ENCODE data around the gene ERC1. TPM values are rescaled to one million over a fixed set of nuclear protein-coding genes. Genes with fewer than 3 reads are reported as not detected.

The ERC1 gene
- total RNA-seq, 1 experiment from 2014 or later: 40.4 TPM

GRCh38 chr12:1307796-1308195 lies 316.8 kb downstream of the ERC1 start:
- ATAC-seq (no peak), DNase-seq (ENCODE audit: low read depth, low spot score) (no peak)
- Histone ChIP-seq H3K36me3 (ENCODE audit: control insufficient read depth, insufficient read depth, low read length) (no peaks in the 10 kb centered on the region), H3K4me3 (ENCODE audit: low read depth in 2 of 2, low read length in 2 of 2) (no peak overlapping the region), H3K27ac (ENCODE audit: low read length) (no peak overlapping the region), H3K9me3 (ENCODE audit: control insufficient read depth, insufficient read depth, low read depth, low read length) (no peaks in the 10 kb centered on the region), H3K27me3 (ENCODE audit: control insufficient read depth, insufficient read depth, low read length) (no peaks in the 10 kb centered on the region), H3K4me1 (ENCODE audit: control insufficient read depth, insufficient read depth, low read length) (peaks cover 2% of the 10 kb centered on the region; the same call in 1 of the 2 replicates)
- BruUV-seq (replicated peaks): no TSS peak
- intact Hi-C loops (cut with micrococcal nuclease; ENCODE audit: unreplicated experiment): no loop called here
- TF ChIP-seq SIN3A (IDR thresholded peaks at IDR 0.05; ENCODE audit: borderline replicate concordance, insufficient read depth, low read depth, low read length): no peak
- no peak for TF ChIP-seq TCF7L2 (IDR thresholded peaks at IDR 0.05; ENCODE audit: low read depth, low read length)
- TF ChIP-seq, protein P1, sequence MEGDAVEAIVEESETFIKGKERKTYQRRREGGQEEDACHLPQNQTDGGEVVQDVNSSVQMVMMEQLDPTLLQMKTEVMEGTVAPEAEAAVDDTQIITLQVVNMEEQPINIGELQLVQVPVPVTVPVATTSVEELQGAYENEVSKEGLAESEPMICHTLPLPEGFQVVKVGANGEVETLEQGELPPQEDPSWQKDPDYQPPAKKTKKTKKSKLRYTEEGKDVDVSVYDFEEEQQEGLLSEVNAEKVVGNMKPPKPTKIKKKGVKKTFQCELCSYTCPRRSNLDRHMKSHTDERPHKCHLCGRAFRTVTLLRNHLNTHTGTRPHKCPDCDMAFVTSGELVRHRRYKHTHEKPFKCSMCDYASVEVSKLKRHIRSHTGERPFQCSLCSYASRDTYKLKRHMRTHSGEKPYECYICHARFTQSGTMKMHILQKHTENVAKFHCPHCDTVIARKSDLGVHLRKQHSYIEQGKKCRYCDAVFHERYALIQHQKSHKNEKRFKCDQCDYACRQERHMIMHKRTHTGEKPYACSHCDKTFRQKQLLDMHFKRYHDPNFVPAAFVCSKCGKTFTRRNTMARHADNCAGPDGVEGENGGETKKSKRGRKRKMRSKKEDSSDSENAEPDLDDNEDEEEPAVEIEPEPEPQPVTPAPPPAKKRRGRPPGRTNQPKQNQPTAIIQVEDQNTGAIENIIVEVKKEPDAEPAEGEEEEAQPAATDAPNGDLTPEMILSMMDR (IDR thresholded peaks at IDR 0.05): no peak
- TF ChIP-seq POLR2AphosphoS5 (IDR thresholded peaks at IDR 0.05; ENCODE audit: low read depth, low read length): no peak
- no peak for TF ChIP-seq REST (IDR thresholded peaks at IDR 0.05; ENCODE audit: insufficient read depth in 1 of 2, low read depth in 2 of 2, low read length in 1 of 2)
- CTCF ChIA-PET: no interaction called here
- in situ Hi-C loops (cut with HindIII; ENCODE audit: low pct_unique_long_range_greater_than_20kb, low sequenced_read_pairs): no loop called here
- POLR2A ChIA-PET: no interaction called here

- H3K4me1 ChIP-seq (ENCODE audit: control insufficient read depth, insufficient read depth, low read length): peaks cover 2% of the 10 kb centered on the region; the same call in 1 of the 2 replicates
- in situ Hi-C loops (cut with HindIII; ENCODE audit: low pct_unique_long_range_greater_than_20kb, low sequenced_read_pairs): no loop called here
- H3K27ac ChIP-seq (ENCODE audit: low read length): no peak overlapping the region
- H3K36me3 ChIP-seq (ENCODE audit: control insufficient read depth, insufficient read depth, low read length): no peaks in the 10 kb centered on the region; the same call in 1 of the 2 replicates
- POLR2A ChIA-PET: interaction anchor here (0.6 kb wide), 1 partner anchor 135 kb away, joined by 16 read pairs; no protein-coding TSS in a partner anchor
- TF ChIP-seq SIN3A (IDR thresholded peaks at IDR 0.05; ENCODE audit: borderline replicate concordance, insufficient read depth, low read depth, low read length): no peak
- TF ChIP-seq, protein P1 (IDR thresholded peaks at IDR 0.05): no peak
- no peak for TF ChIP-seq TCF7L2 (IDR thresholded peaks at IDR 0.05; ENCODE audit: low read depth, low read length)
- TF ChIP-seq REST (IDR thresholded peaks at IDR 0.05; ENCODE audit: insufficient read depth in 1 of 2, low read depth in 2 of 2, low read length in 1 of 2): no peak
- no peak for TF ChIP-seq POLR2AphosphoS5 (IDR thresholded peaks at IDR 0.05; ENCODE audit: low read depth, low read length)
- intact Hi-C loops (cut with micrococcal nuclease; ENCODE audit: unreplicated experiment): no loop called here
- H3K4me3 ChIP-seq (ENCODE audit: low read depth in 2 of 2, low read length in 2 of 2): no peak overlapping the region
- no peaks in the 10 kb centered on the region; the same call in 1 of the 2 replicates for H3K9me3 ChIP-seq (ENCODE audit: control insufficient read depth, insufficient read depth, low read depth, low read length)
- BruUV-seq (replicated peaks): no TSS peak
- no peaks in the 10 kb centered on the region for H3K27me3 ChIP-seq (ENCODE audit: control insufficient read depth, insufficient read depth, low read length)
- CTCF ChIA-PET: no interaction called here
- ATAC-seq (no peak), DNase-seq (ENCODE audit: low read depth, low spot score) (no peak)
Observed at GRCh38 chr12:1309613-1310012, 318.6 kb downstream of the ERC1 start.
